Measurements from ENCODE around the gene PAH. TPM values are rescaled to one million over a fixed set of nuclear protein-coding genes. Genes with fewer than 3 reads are reported as not detected.

Gene PAH
- polyA plus RNA-seq, 3 donors: not detected

- Histone ChIP-seq H3K9ac (ENCODE audit: insufficient read depth, low read length, poor library complexity, severe bottlenecking) (no peak overlapping the region), H3K4me1 (ENCODE audit: control insufficient read depth in 1 of 2, insufficient read depth in 2 of 2, low read length in 2 of 2) (no peaks in the 10 kb centered on the region), H2AFZ (ENCODE audit: insufficient read depth, low read depth, low read length, poor library complexity, severe bottlenecking) (no peak overlapping the region), H3K79me2 (ENCODE audit: insufficient read depth, low read length) (no peaks in the 10 kb centered on the region), H3K4me2 (replicated peaks; ENCODE audit: extremely low read depth, low read length, poor library complexity, severe bottlenecking) (no peak overlapping the region), H3K9me3 (replicated peaks in 1 of 2; ENCODE audit: control insufficient read depth in 1 of 2, insufficient read depth in 1 of 2, low read length in 2 of 2) (peaks cover 3 to 66% of the 10 kb centered on the region in 2 donors), H3K4me3 (replicated peaks in 1 of 3; ENCODE audit: low read depth in 2 of 3, low read length in 3 of 3) (no peak overlapping the region), H3K27me3 (ENCODE audit: control insufficient read depth in 2 of 2, insufficient read depth in 2 of 2, low read length in 2 of 2) (peaks cover 72 to 88% of the 10 kb centered on the region in 2 donors), H3K36me3 (replicated peaks in 1 of 2; ENCODE audit: control insufficient read depth in 1 of 2, insufficient read depth in 2 of 2, low read length in 2 of 2) (no peaks in the 10 kb centered on the region), H4K20me1 (ENCODE audit: insufficient read depth, low read length) (no peaks in the 10 kb centered on the region), H3K27ac (ENCODE audit: low read depth in 1 of 2, low read length in 2 of 2) (no peak overlapping the region)
- Mint-ChIP-seq H3K4me3 (peak overlapping the region in 1 of 2 donors; percentile 76), H3K27me3 (ENCODE audit: low read depth in 3 of 3) (peaks cover 82 to 98% (median 94%) of the 10 kb centered on the region in 3 donors), H3K36me3 (peaks cover 0 to 1% of the 10 kb centered on the region in 2 donors), H3K4me1 (peaks cover 5% of the 10 kb centered on the region), H3K9me3 (peaks cover 6 to 48% (median 40%) of the 10 kb centered on the region in 7 donors), H3K27ac (peak overlapping the region in 1 of 7 donors; percentile 14)
- WGBS (ENCODE audit: insufficient coverage): 9% methylated on average over 9 of the region's 11 CpGs
- DNase-seq: no peak
- intact Hi-C loops (cut with micrococcal nuclease): no loop called here
- no peak for TF ChIP-seq CTCF (IDR thresholded peaks at IDR 0.05)
Measured at GRCh38 chr12:102962532-102962931, 45.5 kb upstream of the PAH start.

DNA sequence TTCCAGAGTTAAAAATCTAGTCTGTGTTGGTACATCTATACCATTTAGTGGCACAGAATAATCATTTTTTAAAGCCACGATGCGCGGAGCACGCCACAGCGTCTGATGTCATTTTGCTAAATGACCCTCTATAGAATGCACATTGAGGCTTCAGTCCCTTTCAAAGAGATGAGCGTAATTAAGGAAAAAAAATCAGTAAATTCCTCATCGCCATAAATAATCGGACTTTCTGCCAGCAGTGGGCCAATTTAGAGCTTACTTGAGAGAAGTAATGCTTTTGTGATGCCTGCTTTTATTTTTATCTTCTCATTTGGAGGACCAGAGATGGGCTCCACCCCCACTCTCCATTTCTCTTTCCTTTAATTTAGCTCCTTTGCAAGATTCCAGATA is 44.4 kb upstream of the PAH start:
- H3K4me1 ChIP-seq (ENCODE audit: control insufficient read depth in 1 of 2, insufficient read depth in 2 of 2, low read length in 2 of 2): no peaks in the 10 kb centered on the region
- no peak overlapping the region for H2AFZ ChIP-seq (ENCODE audit: insufficient read depth, low read depth, low read length, poor library complexity, severe bottlenecking)
- no peak overlapping the region for H3K27ac ChIP-seq (ENCODE audit: low read depth in 1 of 2, low read length in 2 of 2)
- TF ChIP-seq CTCF (IDR thresholded peaks at IDR 0.05): no peak
- no peaks in the 10 kb centered on the region for H3K36me3 ChIP-seq (replicated peaks in 1 of 2; ENCODE audit: control insufficient read depth in 1 of 2, insufficient read depth in 2 of 2, low read length in 2 of 2)
- intact Hi-C loops (cut with micrococcal nuclease): no loop called here
- H3K4me2 ChIP-seq (replicated peaks; ENCODE audit: extremely low read depth, low read length, poor library complexity, severe bottlenecking): no peak overlapping the region
- H3K4me3 ChIP-seq (replicated peaks in 1 of 3; ENCODE audit: low read depth in 2 of 3, low read length in 3 of 3): no peak overlapping the region
- H3K9me3 ChIP-seq (replicated peaks in 1 of 2; ENCODE audit: control insufficient read depth in 1 of 2, insufficient read depth in 1 of 2, low read length in 2 of 2): peaks cover 3 to 71% of the 10 kb centered on the region in 2 donors
- H3K9me3 Mint-ChIP-seq: peaks cover 6 to 55% (median 42%) of the 10 kb centered on the region in 7 donors
- H3K9ac ChIP-seq (ENCODE audit: insufficient read depth, low read length, poor library complexity, severe bottlenecking): no peak overlapping the region
- no peaks in the 10 kb centered on the region for H4K20me1 ChIP-seq (ENCODE audit: insufficient read depth, low read length)
- peaks cover 90 to 99% (median 99%) of the 10 kb centered on the region in 3 donors for H3K27me3 Mint-ChIP-seq (ENCODE audit: low read depth in 3 of 3)
- H3K27me3 ChIP-seq (ENCODE audit: control insufficient read depth in 2 of 2, insufficient read depth in 2 of 2, low read length in 2 of 2): peaks cover 78 to 95% of the 10 kb centered on the region in 2 donors
- H3K4me1 Mint-ChIP-seq: peaks cover 9% of the 10 kb centered on the region
- H3K79me2 ChIP-seq (ENCODE audit: insufficient read depth, low read length): no peaks in the 10 kb centered on the region
- WGBS (ENCODE audit: insufficient coverage): no CpG with 5 or more reads among the region's 8 CpGs
- H3K27ac Mint-ChIP-seq: no peak overlapping the region
- H3K4me3 Mint-ChIP-seq: peak overlapping the region in 1 of 2 donors; percentile 76
- DNase-seq: no peak
- H3K36me3 Mint-ChIP-seq: peaks cover 0 to 6% of the 10 kb centered on the region in 2 donors

Measured in CD14-positive monocyte (primary cell).